Parathyroid adenoma (tissue), 2 donors: Measurements from ENCODE around the gene SLC25A6.
"Not testable (repeated sequence)": the region's sequence is repeated elsewhere in the genome, so short reads cannot be mapped to it uniquely, and the experiment has no call there.

ENCODE experiments used
- H2AFZ ChIP-seq: fragments of 300-600 bp; sonication (generic); one replicate; pipeline ENCODE4 v1.7.0; 2017; ENCODE audit warnings: antibody characterized with exemption, mild to moderate bottlenecking
- H3K27ac ChIP-seq: fragments of 300-600 bp; sonication (generic); one replicate; pipeline ENCODE4 v1.7.0; 2017
- H3K27me3 ChIP-seq: fragments of 300-600 bp; sonication (generic); one replicate; pipeline ENCODE4 v1.7.0; 2017; ENCODE audit warnings: low read length; ENCODE audit not compliant: control insufficient read depth, insufficient read depth
- H3K36me3 ChIP-seq: fragments of 300-600 bp; sonication (generic); one replicate; pipeline ENCODE4 v1.7.0; 2017; ENCODE audit warnings: low read length; ENCODE audit not compliant: control insufficient read depth, insufficient read depth
- H3K4me1 ChIP-seq: fragments of 300-600 bp; sonication (generic); one replicate; pipeline ENCODE4 v1.7.0; 2017; ENCODE audit warnings: control low read depth
- H3K4me2 ChIP-seq: fragments of 300-600 bp; sonication (generic); one replicate; pipeline ENCODE4 v1.7.0; 2017; ENCODE audit warnings: low read length
- H3K4me3 ChIP-seq: fragments of 300-600 bp; sonication (generic); one replicate; pipeline ENCODE4 v1.7.0; 2017; ENCODE audit warnings: low read depth, low read length
- H3K79me2 ChIP-seq: fragments of 300-600 bp; sonication (generic); one replicate; pipeline ENCODE4 v1.7.0; 2017; ENCODE audit warnings: control low read depth
- H3K9ac ChIP-seq: fragments of 300-600 bp; sonication (generic); one replicate; pipeline ENCODE4 v1.7.0; 2017; ENCODE audit warnings: mild to moderate bottlenecking
- H3K9me3 ChIP-seq: fragments of 300-600 bp; sonication (generic); one replicate; pipeline ENCODE4 v1.7.0; 2017; ENCODE audit warnings: low read length; ENCODE audit not compliant: control insufficient read depth
- CTCF ChIP-seq: fragments of 300-600 bp; sonication (generic); IDR thresholded peaks from one replicate; pipeline ENCODE4 v1.7.0; 2017; ENCODE audit warnings: antibody characterized with exemption, mild to moderate bottlenecking
- donor health status: primary hyperparathyroidism.

Gene SLC25A6

DNA sequence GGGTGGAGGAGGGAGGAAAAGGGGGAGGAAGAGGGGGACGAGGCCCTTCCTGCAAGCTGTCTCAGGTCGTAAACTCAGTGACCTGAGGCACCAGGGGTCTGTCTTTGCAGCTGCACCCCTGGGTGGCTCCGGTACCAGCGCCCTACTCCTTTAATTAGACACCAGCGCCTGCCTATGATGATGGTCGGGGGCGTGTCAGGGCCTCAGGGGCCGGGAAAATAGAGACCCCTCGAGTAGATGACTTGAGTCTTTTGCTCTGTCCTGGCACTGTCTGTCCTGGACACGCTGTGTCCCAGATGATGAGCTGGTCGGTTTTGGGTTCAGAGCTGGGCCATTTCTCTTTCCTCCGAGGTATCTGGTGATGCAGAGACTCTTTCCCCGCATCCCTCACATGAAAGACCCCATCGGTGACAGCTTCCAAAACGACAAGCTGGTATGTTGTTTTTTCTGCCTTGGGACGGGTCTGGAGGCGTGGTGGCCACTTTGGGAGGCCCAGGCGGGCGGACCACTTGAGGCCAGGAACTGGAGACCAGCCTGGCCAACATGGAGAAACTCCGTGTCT lies 11.2 kb downstream of the SLC25A6 start:
- Histone ChIP-seq H3K27ac (no peak overlapping the region), H2AFZ (no peak overlapping the region), H3K79me2 (no peaks in the 10 kb centered on the region), H3K4me3 (no peak overlapping the region), H3K36me3 (no peaks in the 10 kb centered on the region), H3K4me2 (no peak overlapping the region), H3K9me3 (no peaks in the 10 kb centered on the region), H3K4me1 (no peaks in the 10 kb centered on the region), H3K27me3 (no peaks in the 10 kb centered on the region), H3K9ac (no peak overlapping the region)
- TF ChIP-seq CTCF, result no peak

DNA sequence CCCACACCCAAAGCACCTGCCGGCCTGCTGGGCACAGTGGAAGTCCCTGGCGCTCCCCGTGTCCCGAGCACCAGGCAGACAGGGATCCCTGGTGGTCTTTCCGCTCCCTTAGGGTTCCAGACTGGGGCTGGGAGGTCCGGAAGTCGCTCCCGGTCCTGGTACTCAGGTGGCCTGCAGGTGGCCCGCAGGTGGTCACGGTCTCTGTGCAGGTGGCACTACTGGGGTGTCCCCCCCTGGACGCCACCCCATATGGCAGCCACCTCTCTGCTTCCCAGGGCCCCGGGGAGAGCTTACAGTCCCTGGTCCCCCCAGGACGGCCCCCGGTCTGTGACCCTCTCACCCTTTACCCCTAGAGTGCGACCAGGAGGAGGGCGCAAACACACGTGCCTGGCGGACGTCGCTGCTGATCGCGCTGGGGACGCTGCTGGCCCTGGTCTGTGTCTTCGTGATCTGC lies 13.6 kb downstream of the SLC25A6 start:
- H3K4me2 ChIP-seq, result no peak overlapping the region
- TF ChIP-seq CTCF, result no peak
- H3K9me3 ChIP-seq, result no peaks in the 10 kb centered on the region

DNA sequence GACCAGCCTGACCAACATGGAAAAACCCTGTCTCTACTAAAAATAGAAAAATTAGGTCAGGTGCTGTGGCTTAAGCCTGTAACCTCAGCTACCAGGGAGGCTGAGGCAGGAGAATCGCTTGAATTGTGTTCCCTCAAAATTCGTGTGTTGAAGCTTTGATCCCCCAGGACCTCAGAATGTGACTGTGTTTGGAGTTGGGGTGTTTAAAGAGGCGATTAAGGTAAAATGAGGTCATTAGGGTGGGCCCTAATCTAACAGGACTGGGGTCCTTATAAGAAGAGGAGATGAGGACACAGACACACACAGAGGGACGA lies 23.6 kb downstream of the SLC25A6 start:
- TF ChIP-seq CTCF, result no peak
- no peaks in the 10 kb centered on the region for H3K36me3 ChIP-seq
- no peaks in the 10 kb centered on the region for H3K9me3 ChIP-seq
- H3K4me2 ChIP-seq, result no peak overlapping the region
- no peak overlapping the region for H3K27ac ChIP-seq
- no peaks in the 10 kb centered on the region for H3K79me2 ChIP-seq
- no peak overlapping the region for H2AFZ ChIP-seq
- no peaks in the 10 kb centered on the region for H3K27me3 ChIP-seq
- no peak overlapping the region for H3K4me3 ChIP-seq
- H3K9ac ChIP-seq, result no peak overlapping the region
- H3K4me1 ChIP-seq, result no peaks in the 10 kb centered on the region

More for the DNA sequence above, 13.6 kb downstream of the SLC25A6 start:
- Histone ChIP-seq H3K4me3 (no peak overlapping the region), H3K79me2 (no peaks in the 10 kb centered on the region), H2AFZ (no peak overlapping the region), H3K27me3 (no peaks in the 10 kb centered on the region), H3K4me1 (no peaks in the 10 kb centered on the region), H3K36me3 (no peaks in the 10 kb centered on the region), H3K9ac (no peak overlapping the region), H3K27ac (no peak overlapping the region)

GRCh38 chrX:1366363-1366762 lies 25.6 kb downstream of the SLC25A6 start:
- not testable (repeated sequence) for H2AFZ ChIP-seq, H3K4me2 ChIP-seq, H3K9ac ChIP-seq, H3K79me2 ChIP-seq, H3K36me3 ChIP-seq, H3K4me1 ChIP-seq, H3K9me3 ChIP-seq, H3K4me3 ChIP-seq, H3K27ac ChIP-seq, H3K27me3 ChIP-seq

GRCh38 chrX:1361910-1362309 lies 30.0 kb downstream of the SLC25A6 start:
- H3K4me3 ChIP-seq, result no peak overlapping the region
- H3K27ac ChIP-seq, result no peak overlapping the region
- no peaks in the 10 kb centered on the region for H3K27me3 ChIP-seq
- no peak overlapping the region for H2AFZ ChIP-seq
- H3K9ac ChIP-seq, result no peak overlapping the region
- no peaks in the 10 kb centered on the region for H3K9me3 ChIP-seq
- H3K4me1 ChIP-seq, result no peaks in the 10 kb centered on the region
- no peaks in the 10 kb centered on the region for H3K79me2 ChIP-seq
- H3K36me3 ChIP-seq, result no peaks in the 10 kb centered on the region
- no peak for TF ChIP-seq CTCF
- H3K4me2 ChIP-seq, result no peak overlapping the region
